Neural progenitor cell (in vitro differentiated cells): Measurements from ENCODE around the gene SCFD2.

Experiments used
- EZH2 ChIP-seq: fragments of 200-600 bp; sonication (generic); IDR thresholded peaks from 2 replicates; pipeline ENCODE4 v1.6.1; 2017; ENCODE audit warnings: antibody characterized with exemption, mild to moderate bottlenecking, moderate library complexity
- EZH2phosphoT487 ChIP-seq: fragments of 200-600 bp; sonication (generic); IDR thresholded peaks from 2 replicates; pipeline ENCODE4 v1.6.1; 2017; ENCODE audit warnings: antibody characterized with exemption
- TF ChIP-seq, protein P1 (sequence below): fragments of 200-600 bp; sonication (generic); IDR thresholded peaks from 2 replicates; pipeline ENCODE4 v1.5.1; 2017; ENCODE audit warnings: antibody characterized with exemption, mild to moderate bottlenecking

- TF ChIP-seq, protein P1, sequence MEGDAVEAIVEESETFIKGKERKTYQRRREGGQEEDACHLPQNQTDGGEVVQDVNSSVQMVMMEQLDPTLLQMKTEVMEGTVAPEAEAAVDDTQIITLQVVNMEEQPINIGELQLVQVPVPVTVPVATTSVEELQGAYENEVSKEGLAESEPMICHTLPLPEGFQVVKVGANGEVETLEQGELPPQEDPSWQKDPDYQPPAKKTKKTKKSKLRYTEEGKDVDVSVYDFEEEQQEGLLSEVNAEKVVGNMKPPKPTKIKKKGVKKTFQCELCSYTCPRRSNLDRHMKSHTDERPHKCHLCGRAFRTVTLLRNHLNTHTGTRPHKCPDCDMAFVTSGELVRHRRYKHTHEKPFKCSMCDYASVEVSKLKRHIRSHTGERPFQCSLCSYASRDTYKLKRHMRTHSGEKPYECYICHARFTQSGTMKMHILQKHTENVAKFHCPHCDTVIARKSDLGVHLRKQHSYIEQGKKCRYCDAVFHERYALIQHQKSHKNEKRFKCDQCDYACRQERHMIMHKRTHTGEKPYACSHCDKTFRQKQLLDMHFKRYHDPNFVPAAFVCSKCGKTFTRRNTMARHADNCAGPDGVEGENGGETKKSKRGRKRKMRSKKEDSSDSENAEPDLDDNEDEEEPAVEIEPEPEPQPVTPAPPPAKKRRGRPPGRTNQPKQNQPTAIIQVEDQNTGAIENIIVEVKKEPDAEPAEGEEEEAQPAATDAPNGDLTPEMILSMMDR, result no peak
- no peak for TF ChIP-seq EZH2phosphoT487
- no peak for TF ChIP-seq EZH2
These were observed 228.9 kb downstream of the SCFD2 start for GRCh38 chr4:53136954-53137353.
